Activated T-helper 17 cell treated with anti-CD3 and anti-CD28 coated beads, Interleukin-2, amount 50 U/mL, for 72 hours (primary cell): Measurements from ENCODE around the gene ASMT. TPM values are rescaled to one million over a fixed set of nuclear protein-coding genes. Genes with fewer than 3 reads are reported as not detected.
"Not testable (repeated sequence)": the region's sequence is repeated elsewhere in the genome, so short reads cannot be mapped to it uniquely, and the experiment has no call there.

Experiments used
- ATAC-seq: fragments of 150-1000 bp; cut with Tn5 transposase; replicated peaks from 2 replicates; pipeline ENCODE4 v1.10.0; 2021; ENCODE audit warnings: mild to moderate bottlenecking, moderate library complexity
- H3K27ac Mint-ChIP-seq: one replicate; pipeline ENCODE4 v1.8.0; 2022; ENCODE audit warnings: mixed read lengths
- H3K27me3 Mint-ChIP-seq: one replicate; pipeline ENCODE4 v1.8.0; 2022; ENCODE audit warnings: mixed read lengths
- H3K36me3 Mint-ChIP-seq: one replicate; pipeline ENCODE4 v1.8.0; 2022; ENCODE audit warnings: low read depth, mild to moderate bottlenecking, mixed read lengths
- H3K4me1 Mint-ChIP-seq: one replicate; pipeline ENCODE4 v1.8.0; 2022; ENCODE audit warnings: mixed read lengths
- H3K4me3 Mint-ChIP-seq: one replicate; pipeline ENCODE4 v1.8.0; 2022; ENCODE audit warnings: mild to moderate bottlenecking, mixed read lengths
- H3K9me3 Mint-ChIP-seq: one replicate; pipeline ENCODE4 v1.8.0; 2022; ENCODE audit warnings: mixed read lengths
- total RNA-seq, 2 donors: library from RNA; stranded (reverse); gene quantifications; one replicate each; pipeline ENCODE4 v1.2.3, GENCODE V29; 2022

Gene ASMT
- total RNA-seq, 2 donors from 2014 or later, result 2.0 to 8.9 TPM

DNA sequence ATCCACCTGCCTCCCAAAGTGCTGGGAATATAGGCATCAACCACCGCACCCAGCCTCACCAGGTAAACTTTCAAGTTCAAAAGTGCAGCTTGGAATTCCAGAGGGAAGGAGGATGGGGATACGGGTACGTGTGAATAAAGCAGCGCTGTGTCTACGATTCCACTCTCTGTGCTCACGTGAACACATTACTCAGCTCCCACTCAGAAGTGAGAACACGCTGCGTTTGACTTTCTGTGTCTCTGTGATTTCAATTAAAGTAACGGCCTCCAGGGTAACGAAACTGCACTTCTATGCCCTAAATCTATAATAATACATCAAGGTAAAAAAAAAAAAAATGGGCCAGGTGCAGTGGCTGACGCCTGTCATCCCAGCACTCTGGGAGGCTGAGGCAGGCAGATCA is 8.4 kb upstream of the ASMT start:
- H3K27ac Mint-ChIP-seq, result no peak overlapping the region
- no peaks in the 10 kb centered on the region for H3K9me3 Mint-ChIP-seq
- ATAC-seq, result no peak
- H3K4me3 Mint-ChIP-seq, result no peak overlapping the region
- no peaks in the 10 kb centered on the region for H3K27me3 Mint-ChIP-seq
- peaks cover 33% of the 10 kb centered on the region for H3K36me3 Mint-ChIP-seq
- peaks cover 3% of the 10 kb centered on the region for H3K4me1 Mint-ChIP-seq

DNA sequence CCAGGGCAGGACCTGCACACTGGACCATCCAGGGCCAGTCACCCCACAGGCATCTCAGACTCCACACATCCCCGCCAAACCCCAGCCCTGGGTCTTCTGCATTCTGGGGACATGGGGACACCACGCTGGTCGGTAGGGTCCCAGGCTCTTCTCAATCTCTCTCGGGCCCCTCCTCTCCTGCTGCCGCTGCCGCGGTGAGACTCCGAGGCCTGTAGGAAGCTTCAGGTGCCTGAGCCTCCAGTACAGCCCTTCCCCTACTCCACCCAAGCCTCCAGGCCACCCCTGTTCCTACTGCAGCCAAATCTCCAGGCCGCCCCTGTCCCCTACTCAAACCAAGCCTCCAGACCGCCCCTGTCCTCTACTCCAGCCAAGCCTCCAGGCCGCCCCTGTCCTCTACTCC is 5.5 kb upstream of the ASMT start:
- Mint-ChIP-seq H3K27me3 (no peaks in the 10 kb centered on the region), H3K4me3 (no peak overlapping the region), H3K4me1 (no peaks in the 10 kb centered on the region), H3K36me3 (peaks cover 6% of the 10 kb centered on the region), H3K9me3 (no peaks in the 10 kb centered on the region), H3K27ac (no peak overlapping the region)
- no peak for ATAC-seq

DNA sequence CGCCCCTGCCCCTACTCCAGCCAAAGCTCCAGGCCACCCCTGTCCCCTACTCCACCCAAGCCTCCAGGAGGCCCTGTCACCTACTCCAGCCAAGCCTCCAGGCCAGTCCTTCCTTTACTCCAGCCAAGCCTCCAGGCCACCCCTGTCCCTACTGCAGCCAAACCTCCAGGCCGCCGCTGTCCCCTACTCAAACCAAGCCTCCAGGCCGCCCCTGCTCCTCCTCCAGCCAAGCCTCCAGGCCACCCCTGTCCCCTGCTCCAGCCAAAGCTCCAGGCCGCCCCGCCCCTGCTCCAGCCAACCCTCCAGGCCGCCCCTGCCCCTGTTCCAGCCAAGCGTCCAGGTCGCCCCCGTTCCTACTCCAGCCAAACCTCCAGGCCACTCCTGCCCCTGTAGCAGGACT is 5.1 kb upstream of the ASMT start:
- ATAC-seq, result no peak
- Mint-ChIP-seq H3K9me3 (no peaks in the 10 kb centered on the region), H3K4me3 (no peak overlapping the region), H3K27me3 (no peaks in the 10 kb centered on the region), H3K36me3 (peaks cover 2% of the 10 kb centered on the region), H3K4me1 (no peaks in the 10 kb centered on the region), H3K27ac (no peak overlapping the region)

DNA sequence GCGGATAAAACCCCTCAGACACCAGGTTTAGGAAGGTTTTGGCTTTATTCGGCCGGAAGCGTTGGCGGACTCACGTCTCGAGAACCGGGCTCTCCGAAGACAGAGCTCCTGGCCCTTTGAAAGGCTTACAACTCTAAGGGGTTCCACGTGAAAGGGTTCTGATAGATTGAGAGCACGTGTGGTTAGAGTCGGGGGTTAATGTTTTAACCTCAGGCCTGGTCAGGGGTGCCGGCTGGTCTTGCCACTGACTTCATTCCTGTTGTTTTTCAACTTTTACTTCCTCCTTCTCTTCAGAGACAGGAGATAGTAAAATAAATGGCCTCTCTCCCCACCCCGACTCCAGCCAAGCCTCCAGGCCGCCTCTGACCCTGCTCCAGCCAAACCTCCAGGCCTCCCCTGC is 4.7 kb upstream of the ASMT start:
- Mint-ChIP-seq H3K27ac (no peak overlapping the region), H3K9me3 (no peaks in the 10 kb centered on the region), H3K4me1 (no peaks in the 10 kb centered on the region), H3K27me3 (no peaks in the 10 kb centered on the region), H3K4me3 (no peak overlapping the region), H3K36me3 (no peaks in the 10 kb centered on the region)
- ATAC-seq, result no peak

DNA sequence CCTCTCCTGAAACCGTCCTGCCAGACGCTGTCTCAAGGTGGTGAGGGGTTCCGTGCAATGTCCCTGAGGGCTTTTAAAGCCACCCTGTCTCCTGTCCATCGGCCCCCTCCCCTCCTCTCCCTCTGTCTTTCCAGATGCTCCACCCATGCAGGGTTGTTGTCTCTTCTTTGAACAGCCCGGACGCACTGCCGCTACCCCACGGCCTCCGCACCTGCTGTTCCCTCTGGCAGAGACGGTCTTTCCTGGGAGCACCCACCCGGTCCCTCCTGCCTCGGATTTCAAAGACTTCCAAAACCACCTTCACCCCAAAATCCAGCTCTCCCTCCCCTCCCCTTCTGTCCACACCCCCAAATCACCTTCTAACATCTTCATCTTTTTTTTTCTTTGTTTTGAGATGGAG is 4.1 kb upstream of the ASMT start:
- Mint-ChIP-seq H3K4me1 (no peaks in the 10 kb centered on the region), H3K27me3 (no peaks in the 10 kb centered on the region), H3K27ac (no peak overlapping the region)

DNA sequence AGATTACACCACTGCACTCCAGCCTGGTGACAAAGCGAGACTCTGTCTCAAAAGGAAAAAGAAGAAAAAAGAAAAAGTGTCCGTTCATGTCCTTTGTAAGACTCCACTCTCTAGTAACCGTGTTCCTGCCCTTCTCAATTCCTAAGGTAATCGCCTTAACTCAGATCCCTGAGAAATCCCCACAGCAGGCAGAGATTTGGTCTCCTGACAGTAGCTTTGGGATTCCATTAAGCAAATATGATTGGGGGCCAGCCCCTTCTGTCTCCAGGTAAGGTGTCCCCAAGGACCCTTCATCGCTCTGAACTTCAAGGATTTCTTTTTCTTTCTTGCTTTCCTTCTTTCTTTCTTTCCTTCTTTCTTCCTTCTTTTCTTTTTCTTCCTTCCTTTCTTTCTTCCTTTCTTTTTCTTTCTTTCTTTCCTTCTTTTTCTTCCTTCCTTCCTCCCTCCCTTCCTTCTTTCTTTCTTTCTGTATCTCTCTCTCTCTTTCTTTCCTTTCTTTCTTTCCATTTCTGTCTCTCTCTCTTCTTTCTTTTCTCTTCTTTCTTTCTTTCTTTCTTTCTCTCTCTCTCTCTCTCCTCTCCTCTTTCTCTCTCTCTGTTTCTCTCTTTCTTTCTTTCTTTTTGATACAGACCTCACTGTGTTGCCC is 2.1 kb upstream of the ASMT start:
- no peak for ATAC-seq
- Mint-ChIP-seq H3K27me3 (no peaks in the 10 kb centered on the region), H3K27ac (peak overlapping the region; percentile 65), H3K4me3 (no peak overlapping the region), H3K4me1 (no peaks in the 10 kb centered on the region), H3K9me3 (no peaks in the 10 kb centered on the region), H3K36me3 (no peaks in the 10 kb centered on the region)

More for the DNA sequence above, 4.1 kb upstream of the ASMT start:
- no peak overlapping the region for H3K4me3 Mint-ChIP-seq
- H3K36me3 Mint-ChIP-seq, result no peaks in the 10 kb centered on the region
- H3K9me3 Mint-ChIP-seq, result no peaks in the 10 kb centered on the region
- ATAC-seq, result no peak

DNA sequence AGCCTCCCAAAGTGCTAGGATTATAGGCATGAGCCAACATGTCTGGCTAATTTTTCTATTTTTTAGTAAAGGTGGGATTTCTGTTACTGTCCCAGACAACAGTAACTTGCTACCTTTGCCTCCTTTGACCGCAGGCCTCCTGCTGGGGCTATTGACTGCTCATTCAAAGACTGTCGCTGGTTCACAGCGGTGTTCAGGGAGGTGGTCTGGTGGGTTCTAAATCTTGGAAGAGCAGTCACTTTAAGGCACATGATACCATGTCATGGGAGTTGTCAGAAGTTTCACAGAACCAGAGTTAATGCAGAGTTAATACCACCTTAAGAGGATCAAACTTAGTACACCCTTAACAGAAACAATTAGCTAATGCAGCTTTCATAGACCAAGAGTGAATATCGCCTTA is 3.8 kb downstream of the ASMT start:
- no peak overlapping the region for H3K4me3 Mint-ChIP-seq
- H3K27me3 Mint-ChIP-seq, result no peaks in the 10 kb centered on the region
- H3K9me3 Mint-ChIP-seq, result no peaks in the 10 kb centered on the region
- H3K4me1 Mint-ChIP-seq, result no peaks in the 10 kb centered on the region
- H3K27ac Mint-ChIP-seq, result no peak overlapping the region
- ATAC-seq, result no peak
- no peaks in the 10 kb centered on the region for H3K36me3 Mint-ChIP-seq

DNA sequence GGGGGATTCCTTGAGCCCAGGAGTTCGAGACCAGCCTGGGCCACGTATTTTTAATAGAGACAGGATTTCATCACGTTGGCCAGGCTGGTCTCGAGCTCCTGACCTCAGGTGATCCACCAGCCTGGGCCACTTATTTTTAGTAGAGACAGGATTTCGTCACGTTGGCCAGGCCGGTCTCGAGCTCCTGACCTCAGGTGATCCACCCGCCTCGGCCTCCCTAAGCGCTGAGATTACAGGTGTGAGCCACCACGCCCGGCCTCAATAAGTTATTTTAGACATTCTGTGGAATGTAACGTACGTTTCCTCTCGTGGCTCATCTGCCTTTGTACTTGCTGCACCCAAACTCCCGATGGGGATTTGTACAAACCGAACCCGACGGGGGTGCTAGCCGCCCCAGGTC is 8.8 kb downstream of the ASMT start:
- Mint-ChIP-seq H3K27me3 (no peaks in the 10 kb centered on the region), H3K4me3 (peak overlapping the region; percentile 69), H3K9me3 (no peaks in the 10 kb centered on the region), H3K36me3 (no peaks in the 10 kb centered on the region), H3K4me1 (no peaks in the 10 kb centered on the region), H3K27ac (no peak overlapping the region)
- no peak for ATAC-seq

DNA sequence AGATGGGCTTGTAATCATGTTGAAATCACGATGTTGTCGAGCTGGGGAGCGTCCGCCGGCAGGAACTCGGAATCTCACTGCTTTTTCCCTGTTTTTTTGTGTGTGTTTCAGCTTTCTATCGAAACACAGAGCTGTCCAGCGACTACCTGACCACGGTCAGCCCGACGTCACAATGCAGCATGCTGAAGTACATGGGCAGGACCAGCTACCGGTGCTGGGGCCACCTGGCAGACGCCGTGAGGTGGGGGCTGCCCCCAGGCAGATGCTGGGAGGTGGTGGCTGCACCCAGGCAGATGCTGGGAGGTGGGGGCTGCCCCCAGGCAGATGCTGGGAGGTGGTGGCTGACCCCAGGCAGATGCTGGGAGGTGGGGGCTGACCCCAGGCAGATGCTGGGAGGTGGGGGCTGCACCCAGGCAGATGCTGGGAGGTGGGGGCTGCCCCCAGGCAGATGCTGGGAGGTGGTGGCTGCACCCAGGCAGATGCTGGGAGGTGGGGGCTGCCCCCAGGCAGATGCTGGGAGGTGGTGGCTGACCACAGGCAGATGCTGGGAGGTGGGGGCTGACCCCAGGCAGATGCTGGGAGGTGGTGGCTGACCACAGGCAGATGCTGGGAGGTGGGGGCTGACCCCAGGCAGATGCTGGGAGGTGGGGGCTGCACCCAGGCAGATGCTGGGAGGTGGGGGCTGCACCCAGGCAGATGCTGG is 9.4 kb downstream of the ASMT start:
- not testable (repeated sequence) for H3K9me3 Mint-ChIP-seq, H3K27me3 Mint-ChIP-seq, H3K27ac Mint-ChIP-seq, H3K4me1 Mint-ChIP-seq, H3K36me3 Mint-ChIP-seq
- peak overlapping the region; percentile 69 for H3K4me3 Mint-ChIP-seq
- ATAC-seq, result peak; percentile 39

DNA sequence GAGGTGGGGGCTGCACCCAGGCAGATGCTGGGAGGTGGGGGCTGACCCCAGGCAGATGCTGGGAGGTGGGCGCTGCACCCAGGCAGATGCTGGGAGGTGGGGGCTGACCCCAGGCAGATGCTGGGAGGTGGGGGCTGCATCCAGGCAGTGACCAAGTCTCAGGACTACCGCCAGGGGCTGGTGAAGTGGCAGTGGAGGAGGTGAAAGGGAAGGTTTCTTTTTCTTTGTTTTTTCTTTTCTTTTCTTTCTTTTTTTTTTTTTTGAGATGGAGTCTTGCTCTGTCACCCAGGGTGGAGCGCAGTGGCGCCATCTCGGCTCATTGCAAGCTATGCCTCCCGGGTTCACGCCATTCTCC is 10.0 kb downstream of the ASMT start:
- not testable (repeated sequence) for H3K27me3 Mint-ChIP-seq, H3K36me3 Mint-ChIP-seq, H3K4me1 Mint-ChIP-seq, H3K9me3 Mint-ChIP-seq
- Mint-ChIP-seq H3K4me3 (peak overlapping the region; percentile 48), H3K27ac (peak overlapping the region; percentile 61)
- peak; percentile 64 for ATAC-seq

DNA sequence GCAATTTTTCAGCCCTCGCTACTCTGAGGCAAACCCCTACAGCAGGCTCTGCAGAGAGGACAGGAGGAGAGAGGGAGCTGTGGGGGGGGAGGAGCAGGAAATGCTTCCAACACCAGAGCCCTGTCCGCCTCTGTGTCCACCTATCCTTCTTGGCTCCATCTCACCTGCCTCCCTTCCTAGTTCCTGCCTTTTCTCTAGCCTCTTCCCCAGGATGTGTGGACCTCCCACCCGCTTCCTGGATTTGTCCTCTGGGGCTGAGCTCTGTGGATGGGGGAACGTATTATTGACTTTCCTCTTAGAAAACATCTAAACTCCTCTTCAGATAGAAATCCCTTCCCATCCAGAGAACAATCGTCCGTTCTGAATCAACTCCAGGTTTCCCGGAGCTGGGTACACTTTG is 14.4 kb downstream of the ASMT start:
- Mint-ChIP-seq H3K4me3 (no peak overlapping the region), H3K27me3 (no peaks in the 10 kb centered on the region), H3K36me3 (no peaks in the 10 kb centered on the region), H3K9me3 (no peaks in the 10 kb centered on the region), H3K27ac (peak overlapping the region; percentile 53), H3K4me1 (peaks cover 5% of the 10 kb centered on the region)
- no peak for ATAC-seq

DNA sequence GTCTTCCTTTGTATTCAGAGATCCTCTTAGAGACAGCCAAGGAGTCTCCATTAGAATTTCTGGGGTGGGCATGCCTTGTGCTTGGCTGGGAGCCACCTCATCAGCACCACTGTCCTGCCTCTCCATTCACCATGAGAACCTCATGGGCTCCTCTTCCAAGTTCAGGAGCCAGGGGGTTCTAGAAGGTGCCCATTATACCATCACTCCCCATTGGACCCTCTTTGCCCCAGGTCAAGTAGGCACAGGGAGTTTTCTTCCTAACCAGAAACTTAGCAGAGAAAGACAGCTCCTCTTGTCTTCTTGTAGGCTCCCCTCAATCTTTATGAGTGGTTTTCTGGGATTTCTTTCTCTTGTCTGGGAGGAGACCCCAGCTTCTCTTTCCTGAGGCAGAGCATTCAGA is 31.1 kb downstream of the ASMT start:
- H3K36me3 Mint-ChIP-seq, result no peaks in the 10 kb centered on the region
- H3K4me3 Mint-ChIP-seq, result no peak overlapping the region
- peaks cover 7% of the 10 kb centered on the region for H3K9me3 Mint-ChIP-seq
- ATAC-seq, result no peak
- H3K27ac Mint-ChIP-seq, result no peak overlapping the region
- H3K27me3 Mint-ChIP-seq, result peaks cover 3% of the 10 kb centered on the region
- H3K4me1 Mint-ChIP-seq, result peaks cover 5% of the 10 kb centered on the region

DNA sequence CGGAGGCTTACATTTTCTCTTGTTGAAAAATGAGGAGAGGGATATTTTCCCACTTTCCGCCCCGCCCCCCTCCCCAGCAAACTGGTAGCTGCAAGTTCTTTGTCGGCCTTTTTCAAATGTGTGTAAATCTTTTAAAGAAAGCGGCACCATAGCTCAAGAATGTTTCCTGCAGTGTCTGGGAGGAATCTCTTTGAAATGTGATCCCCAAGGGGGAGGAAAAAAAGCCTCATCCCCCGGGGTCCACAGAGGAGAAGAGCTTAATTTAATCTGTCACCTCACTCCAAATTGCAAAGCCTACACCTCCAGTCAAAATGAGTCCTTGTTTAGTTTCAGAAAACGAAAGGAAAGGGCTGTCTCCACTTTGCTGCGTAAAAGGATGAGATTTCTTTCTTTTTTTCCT is 34.8 kb downstream of the ASMT start:
- Mint-ChIP-seq H3K27ac (no peak overlapping the region), H3K4me3 (no peak overlapping the region), H3K36me3 (no peaks in the 10 kb centered on the region), H3K4me1 (peaks cover 5% of the 10 kb centered on the region), H3K9me3 (peaks cover 7% of the 10 kb centered on the region), H3K27me3 (peaks cover 3% of the 10 kb centered on the region)
- no peak for ATAC-seq

DNA sequence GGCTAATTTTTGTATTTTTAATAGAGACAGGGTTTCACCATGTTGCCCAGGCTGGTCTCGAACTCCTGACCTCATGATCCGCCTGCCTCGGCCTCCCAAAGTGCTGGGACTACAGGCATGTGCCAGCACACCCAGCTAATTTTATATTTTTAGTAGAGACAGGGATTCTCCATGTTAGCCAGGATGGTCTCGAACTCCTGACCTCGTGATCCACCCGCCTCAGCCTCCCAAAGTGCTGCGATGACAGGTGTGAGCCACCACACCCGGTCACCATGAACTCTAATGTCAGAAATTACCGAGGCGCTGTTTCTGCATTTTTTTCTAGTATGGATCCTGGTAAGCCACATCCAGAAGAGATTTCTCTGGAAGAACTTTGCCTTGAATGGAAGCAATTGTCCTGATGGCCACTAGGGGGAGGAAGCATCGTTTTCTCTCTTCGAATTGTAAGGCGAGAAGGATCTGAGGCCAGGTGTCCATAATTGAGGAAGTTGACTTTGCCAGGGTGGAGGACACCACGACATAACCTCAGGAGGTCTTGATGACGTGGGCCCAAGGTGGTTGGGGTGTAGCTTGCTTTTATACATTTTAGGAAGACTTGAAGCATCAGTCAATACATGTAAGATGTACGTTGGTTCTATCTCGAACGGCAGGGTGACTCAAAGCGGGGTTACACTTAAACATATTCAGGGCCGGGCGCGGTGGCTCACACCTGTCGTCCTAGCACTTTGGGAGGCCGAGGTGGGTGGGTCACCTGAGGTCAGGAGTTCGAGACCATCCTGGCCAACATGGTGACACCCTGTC is 37.4 kb downstream of the ASMT start:
- peak; percentile 25 for ATAC-seq
- not testable (repeated sequence) for H3K4me3 Mint-ChIP-seq, H3K36me3 Mint-ChIP-seq, H3K9me3 Mint-ChIP-seq, H3K4me1 Mint-ChIP-seq, H3K27me3 Mint-ChIP-seq
- H3K27ac Mint-ChIP-seq, result peak overlapping the region; percentile 12

DNA sequence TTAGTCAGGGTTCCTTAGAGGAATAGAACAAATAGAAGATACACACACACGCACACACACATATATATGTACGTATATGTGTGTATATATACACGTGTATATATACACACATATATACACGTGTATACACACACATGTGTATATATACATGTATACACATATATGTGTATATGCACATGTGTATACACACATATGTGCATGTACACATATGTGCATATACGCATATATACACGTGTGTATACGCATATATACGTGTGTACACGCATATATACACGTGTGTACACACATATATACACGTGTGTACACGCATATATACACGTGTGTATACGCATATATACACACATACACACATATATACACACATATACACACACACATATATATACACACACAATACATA is 41.5 kb downstream of the ASMT start:
- peak overlapping the region; percentile 96 for H3K27ac Mint-ChIP-seq
- no peaks in the 10 kb centered on the region for H3K9me3 Mint-ChIP-seq
- no peaks in the 10 kb centered on the region for H3K27me3 Mint-ChIP-seq
- peaks cover 31% of the 10 kb centered on the region for H3K36me3 Mint-ChIP-seq
- peaks cover 18% of the 10 kb centered on the region for H3K4me1 Mint-ChIP-seq
- H3K4me3 Mint-ChIP-seq, result peak overlapping the region; percentile 83
- no peak for ATAC-seq
